Glomerular endothelial cell (primary cell): ENCODE measurements around the gene RFX7. TPM values are rescaled to one million over a fixed set of nuclear protein-coding genes. Genes with fewer than 3 reads are reported as not detected.
A peak's percentile ranks its signal among the peaks of the same experiment; 100 is the strongest.
"Not testable (repeated sequence)": the region's sequence is repeated elsewhere in the genome, so short reads cannot be mapped to it uniquely, and the experiment has no call there.

Experiments
- DNase-seq: peaks from one replicate; pipeline ENCODE4 v3.0.0-alpha.2; 2011; ENCODE audit warnings: low read depth, low spot score; ENCODE audit errors: extremely low read depth
- total RNA-seq: library from RNA; depleted of rRNA; stranded (reverse); fragments of >200 nt; gene quantifications from 2 replicates; pipeline ENCODE4 v1.2.3, GENCODE V29; 2015

Gene RFX7
- 14.7 and 21.5 TPM in 2 replicates for total RNA-seq

DNA sequence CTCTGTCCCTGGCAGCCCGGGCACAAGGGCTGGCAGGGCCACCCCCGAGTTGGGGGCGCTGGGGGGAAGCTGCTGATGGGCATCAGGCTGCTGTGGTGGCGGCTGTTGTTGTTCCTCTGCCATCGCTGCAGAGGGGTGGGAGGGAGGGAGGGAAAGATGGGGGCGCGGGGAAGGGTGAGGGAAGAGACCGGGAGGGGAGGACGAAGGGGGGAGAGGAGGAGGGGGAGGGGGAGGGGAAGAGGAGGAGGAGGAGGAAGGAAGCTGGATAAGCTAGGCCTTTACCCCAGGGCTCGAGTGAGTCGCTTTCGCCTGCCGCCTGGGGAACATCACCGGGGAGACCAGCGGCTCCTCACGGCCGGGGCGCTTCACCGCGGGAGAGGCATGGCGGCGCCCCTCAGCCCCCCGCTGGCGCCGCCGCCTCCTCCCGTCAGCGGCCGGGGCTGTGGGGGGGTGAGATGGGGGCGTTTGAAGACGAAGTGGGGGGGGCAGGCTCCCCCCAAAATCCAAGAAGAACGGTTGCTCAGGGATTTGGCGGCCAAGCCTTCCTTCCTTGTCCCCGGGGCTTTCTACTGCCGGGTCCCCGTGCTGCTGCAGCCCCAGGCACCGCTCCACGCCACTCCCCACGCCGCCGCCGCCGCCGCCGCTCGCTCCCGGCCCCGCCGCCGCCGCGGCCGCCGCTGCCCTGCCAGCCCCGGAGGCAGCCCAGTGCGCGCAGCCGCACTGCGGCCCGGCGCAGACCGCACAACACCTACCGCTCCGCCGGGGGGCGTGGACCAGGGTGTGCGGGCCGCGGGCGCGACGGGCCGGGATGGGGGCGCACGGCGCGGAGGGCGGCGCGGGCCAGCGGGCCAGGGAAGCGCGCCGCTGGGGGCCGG, at the start of gene RFX7:
Gene RFX7 (minus strand): TSS at position 717 of the 875 bp plus-strand sequence. CDS start 594 bp downstream, at position 123.
- no peak for DNase-seq

GRCh38 chr15:56292546-56293316, 49.1 kb upstream of the RFX7 start:
- no peak for DNase-seq

GRCh38 chr15:56291741-56292140, 48.1 kb upstream of the RFX7 start:
- no peak for DNase-seq

- no peak for DNase-seq
Observed at GRCh38 chr15:56286213-56286612, 42.5 kb upstream of the RFX7 start.

- DNase-seq = no peak
Observed at GRCh38 chr15:56281145-56281544, 37.5 kb upstream of the RFX7 start.

- no peak for DNase-seq
Observed at GRCh38 chr15:56273724-56274123, 30.0 kb upstream of the RFX7 start.

DNA sequence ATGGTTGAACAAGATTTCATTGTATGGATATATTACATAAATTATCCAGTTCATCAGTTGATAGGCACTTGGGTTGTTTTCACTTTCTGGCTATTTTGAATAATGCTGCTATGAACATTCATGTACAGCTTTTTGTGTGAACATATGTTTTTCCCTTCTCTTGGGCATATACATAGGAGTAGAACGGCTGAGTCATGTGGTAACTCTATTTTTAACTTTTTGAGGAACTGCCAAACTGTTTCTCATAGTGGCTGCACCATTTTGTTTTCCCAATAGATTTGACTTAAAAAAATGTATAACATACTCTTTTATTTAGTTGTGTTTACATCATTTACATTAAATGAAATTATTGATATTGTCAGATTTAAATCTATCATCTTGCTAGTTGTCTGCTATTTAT, 28.8 kb upstream of the RFX7 start:
- DNase-seq = no peak

DNA sequence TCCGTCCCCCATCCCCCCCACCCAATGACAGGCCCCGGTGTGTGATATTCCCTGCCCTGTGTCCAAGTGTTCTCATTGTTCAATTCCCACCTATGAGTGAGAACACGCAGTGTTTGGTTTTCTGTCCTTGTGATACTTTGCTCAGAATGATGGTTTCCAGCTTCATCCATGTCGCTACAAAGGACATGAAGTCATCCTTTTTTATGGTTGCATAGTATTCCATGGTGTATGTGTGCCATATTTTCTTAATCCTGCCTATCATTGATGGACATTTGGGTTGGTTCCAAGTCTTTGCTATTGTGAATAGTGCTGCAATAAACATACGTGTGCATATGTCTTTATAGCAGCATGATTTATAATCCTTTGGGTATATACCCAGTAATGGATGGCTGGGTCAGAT, 22.8 kb upstream of the RFX7 start:
- not testable (repeated sequence) for DNase-seq

- DNase-seq = no peak
Observed at GRCh38 chr15:56261854-56262509, 18.3 kb upstream of the RFX7 start.

GRCh38 chr15:56257306-56257705, 13.6 kb upstream of the RFX7 start:
- not testable (repeated sequence) for DNase-seq

DNA sequence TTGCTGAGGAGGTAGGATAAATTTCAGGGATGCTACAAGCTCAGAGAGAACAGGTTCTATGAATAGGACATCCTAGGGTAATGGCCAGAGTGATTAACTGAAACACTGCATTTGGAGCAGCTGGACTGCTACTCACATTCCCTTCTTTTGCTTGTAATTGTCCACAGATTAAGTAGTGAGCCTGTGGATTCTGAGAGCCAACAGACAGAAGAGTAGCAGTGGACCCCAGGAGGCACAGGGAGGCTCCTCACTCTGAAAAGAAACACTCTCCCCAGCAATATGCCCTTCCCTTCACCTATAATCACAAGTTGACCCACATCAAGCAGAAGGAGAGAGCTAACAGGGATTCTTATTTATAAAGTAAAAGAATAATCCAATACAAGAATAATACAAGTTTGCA, 10.6 kb upstream of the RFX7 start:
- no peak for DNase-seq

DNA sequence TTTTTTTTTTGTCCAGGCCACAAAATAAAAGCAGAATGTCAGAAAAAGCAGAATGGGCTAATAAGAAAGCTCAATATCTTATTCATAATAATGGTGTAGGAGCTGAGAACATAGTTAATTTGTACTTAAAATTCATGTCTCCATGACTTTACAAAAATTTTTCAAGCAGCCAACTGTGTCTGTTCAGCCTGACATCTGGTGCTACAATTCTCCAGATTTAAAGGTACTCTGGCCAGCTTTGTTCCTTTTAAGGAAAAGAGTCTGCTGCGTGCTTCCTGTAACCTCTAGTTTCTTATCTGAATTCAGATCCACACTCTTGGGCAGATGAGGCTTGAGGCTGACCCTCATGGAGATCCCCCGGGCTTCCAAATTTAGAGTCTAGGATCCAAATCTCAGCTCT, 8.7 kb upstream of the RFX7 start:
- DNase-seq = no peak

DNA sequence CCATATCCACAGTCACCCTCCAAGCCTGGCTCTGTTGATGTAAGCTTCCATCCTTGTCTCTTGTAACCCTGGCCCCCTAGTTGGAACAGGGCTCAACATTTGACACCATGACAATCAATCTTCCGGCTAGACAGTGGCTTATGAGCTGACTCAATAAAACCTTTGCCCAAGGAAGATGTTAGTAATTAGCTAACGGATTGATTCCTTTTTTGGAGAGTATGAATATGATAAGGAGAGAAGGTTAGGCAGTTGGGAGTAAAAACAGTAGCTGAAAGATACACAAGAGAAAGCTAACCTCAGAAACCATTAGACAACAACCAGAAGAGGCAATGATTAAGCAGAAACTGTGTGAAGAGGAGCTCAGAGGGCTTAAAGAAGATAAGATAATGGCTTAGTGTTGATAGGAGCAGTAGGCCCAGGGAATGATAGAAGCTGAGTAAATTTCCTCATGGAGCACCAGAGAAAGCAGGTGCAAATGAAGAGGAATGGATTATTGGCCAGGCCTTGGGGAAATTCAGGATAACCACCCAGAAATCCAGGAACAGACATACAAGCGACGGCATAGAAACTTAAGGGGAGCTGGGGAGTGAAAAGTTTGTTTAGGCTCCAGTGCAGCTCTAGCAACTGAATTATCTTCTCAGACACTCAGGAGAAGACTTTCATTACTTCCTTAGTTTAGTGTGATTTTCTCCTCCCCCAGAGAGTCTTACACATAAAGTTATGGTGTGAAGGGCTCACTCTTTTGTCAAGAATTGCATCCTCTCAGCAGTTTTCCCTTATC, 7.8 kb upstream of the RFX7 start:
- no peak for DNase-seq

DNA sequence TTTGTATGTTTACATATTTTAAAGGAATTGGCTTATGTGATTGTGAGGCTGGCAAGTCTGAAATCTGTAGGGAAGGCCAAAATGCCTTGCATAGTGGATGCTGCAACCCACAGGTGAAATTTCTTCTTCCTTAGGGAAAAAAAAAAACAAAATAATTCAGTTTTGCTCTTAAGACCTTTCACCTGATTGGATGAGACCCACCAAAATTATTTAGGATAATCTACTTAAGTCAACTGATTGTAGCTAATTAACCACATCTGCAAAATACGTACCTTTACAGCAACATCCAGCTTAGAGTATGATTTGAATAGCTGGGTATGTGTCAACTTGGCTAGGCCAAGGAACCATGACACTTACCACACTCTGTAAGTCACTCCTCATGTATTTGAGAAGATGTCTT, 6.9 kb upstream of the RFX7 start:
- no peak for DNase-seq

DNA sequence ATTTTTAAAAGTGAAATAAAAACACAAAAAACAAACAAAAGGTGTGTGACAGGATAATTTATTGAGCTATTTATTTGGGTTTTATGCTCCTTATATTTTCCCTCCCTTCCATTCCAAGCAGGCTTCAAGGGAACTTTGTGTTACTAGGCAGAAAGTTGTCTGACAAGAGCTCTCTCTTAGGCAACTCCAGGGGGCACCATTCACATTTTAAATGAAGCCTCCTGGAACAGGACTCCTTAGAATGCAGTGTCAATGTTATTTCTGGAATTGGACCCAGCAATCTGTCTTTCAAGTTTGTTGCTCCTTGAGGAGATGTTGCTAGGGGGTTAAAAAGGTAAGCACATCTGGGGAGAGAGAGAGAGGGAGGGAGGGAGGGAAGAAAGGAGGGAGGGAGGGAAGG, 5.4 kb upstream of the RFX7 start:
- DNase-seq = no peak

DNA sequence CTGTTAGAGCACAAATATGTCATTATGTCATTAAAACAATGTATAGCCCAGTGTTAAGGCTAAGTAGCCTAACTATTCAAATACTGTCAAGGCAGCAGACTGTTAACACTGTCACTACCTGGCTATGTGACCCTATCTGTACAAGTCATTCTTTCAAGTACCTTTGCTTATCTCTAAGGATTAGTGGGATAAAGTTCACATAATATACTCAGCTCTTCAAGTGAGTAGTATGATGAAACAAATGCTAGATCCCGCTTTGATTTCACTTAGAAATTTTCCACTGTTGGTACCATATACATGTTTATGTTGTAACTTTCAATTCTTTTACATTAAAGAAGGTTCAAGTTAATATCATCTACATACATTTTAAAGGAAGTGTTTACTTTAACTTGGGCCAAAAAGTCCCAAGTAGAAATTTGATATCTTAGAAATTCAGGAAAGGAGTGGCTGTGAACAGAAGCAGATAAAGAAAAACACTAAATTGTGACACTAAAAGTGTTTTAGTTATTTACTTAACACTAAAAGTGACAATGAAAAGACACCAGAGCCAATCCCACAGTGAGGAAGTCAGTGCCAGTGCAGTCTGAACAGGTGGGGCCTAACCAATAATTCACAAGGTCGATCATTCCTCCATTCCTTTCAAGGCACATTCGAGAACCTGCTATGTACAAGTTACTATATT, 4.8 kb upstream of the RFX7 start:
- DNase-seq = no peak

DNA sequence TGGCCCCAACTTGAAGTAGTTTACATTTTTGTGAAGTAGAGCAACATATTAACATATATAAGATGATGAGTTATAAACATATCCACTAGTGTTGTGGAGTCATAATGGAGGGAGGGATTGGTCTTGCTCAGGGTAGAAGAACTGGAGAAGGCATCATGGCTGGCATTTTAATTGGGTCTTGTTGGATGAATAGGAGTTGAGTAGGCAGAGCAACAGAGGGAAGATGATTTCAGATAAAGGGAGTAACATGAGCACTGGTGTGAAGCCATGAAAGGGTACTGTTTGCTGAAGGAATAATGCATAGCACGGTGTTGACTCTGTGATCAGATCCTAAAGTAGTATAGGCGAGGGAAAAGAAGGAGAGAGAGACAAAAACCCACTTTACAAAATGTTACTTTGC, 3.6 kb upstream of the RFX7 start:
- no peak for DNase-seq

- peak; percentile 68 for DNase-seq
Observed at GRCh38 chr15:56245871-56246814, 2.5 kb upstream of the RFX7 start.
